Fibroblast of skin of abdomen (primary cell): ENCODE measurements around the gene RPSA. TPM values are rescaled to one million over a fixed set of nuclear protein-coding genes. Genes with fewer than 3 reads are reported as not detected.
"Not testable (repeated sequence)": the region's sequence is repeated elsewhere in the genome, so short reads cannot be mapped to it uniquely, and the experiment has no call there.

Source experiments
- DNase-seq: peaks from one replicate; pipeline ENCODE4 v3.0.0-alpha.2; 2013
- polyA plus RNA-seq, 2 experiments: library from polyadenylated mRNA; unstranded; fragments of 120-200 nt; gene quantifications; one replicate each; pipeline ENCODE4 v1.2.1, GENCODE V29; 2013; ENCODE audit not compliant: insufficient read length in 2 of 2

The RPSA gene
- polyA plus RNA-seq (2013, experiment 1 of 2; ENCODE audit: insufficient read length), result 2,657 TPM
- polyA plus RNA-seq (2013, experiment 2 of 2; ENCODE audit: insufficient read length), result 2,670 TPM

GRCh38 chr3:39406368-39407258 is at the start of gene RPSA:
Gene RPSA, plus strand, starts transcription at chr3:39406720. Its CDS starts 934 bp downstream, at chr3:39407654.
- peak; percentile 97 for DNase-seq

GRCh38 chr3:39358333-39358732 is 48.2 kb upstream of the RPSA start:
- no peak for DNase-seq

- no peak for DNase-seq
Measured at GRCh38 chr3:39361252-39361927, 45.1 kb upstream of the RPSA start.

DNA sequence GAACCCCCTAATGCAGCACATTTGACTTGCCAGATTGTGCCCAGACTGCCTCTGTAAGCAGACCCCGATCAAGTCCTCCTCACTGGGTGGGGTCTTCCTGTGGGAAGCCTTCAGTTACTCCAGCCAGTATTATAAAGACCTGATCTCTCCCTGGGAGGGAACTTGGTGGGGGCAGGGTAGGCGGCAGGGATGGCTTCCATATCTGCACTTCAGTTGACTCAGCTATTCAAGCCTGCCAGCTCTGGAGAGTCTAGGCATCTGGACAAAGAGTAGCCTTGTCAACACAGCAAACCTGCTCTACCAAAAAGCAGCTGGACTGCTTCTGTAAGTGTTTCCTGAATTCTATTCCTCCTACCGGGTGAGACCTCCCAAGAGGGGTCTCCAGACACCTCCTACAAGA is 44.3 kb upstream of the RPSA start:
- DNase-seq, result no peak

DNA sequence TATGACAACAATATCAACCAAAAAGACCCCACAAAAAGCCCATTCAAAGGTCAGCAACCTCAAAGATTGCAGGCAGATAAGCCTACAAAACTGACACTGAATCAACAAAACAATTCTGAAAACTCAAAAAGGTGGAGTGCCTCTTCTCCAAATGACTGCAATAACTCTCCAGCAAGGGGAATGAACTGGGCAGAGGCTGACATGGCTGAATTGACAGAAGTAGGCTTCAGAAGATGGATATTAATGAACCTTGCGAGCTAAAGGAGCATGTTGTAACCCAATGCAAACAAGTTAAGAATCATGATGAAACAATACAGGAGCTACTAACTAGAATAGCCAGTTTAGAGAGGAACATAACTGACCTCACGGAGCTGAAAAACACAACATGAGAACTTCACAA is 43.7 kb upstream of the RPSA start:
- no peak for DNase-seq

DNA sequence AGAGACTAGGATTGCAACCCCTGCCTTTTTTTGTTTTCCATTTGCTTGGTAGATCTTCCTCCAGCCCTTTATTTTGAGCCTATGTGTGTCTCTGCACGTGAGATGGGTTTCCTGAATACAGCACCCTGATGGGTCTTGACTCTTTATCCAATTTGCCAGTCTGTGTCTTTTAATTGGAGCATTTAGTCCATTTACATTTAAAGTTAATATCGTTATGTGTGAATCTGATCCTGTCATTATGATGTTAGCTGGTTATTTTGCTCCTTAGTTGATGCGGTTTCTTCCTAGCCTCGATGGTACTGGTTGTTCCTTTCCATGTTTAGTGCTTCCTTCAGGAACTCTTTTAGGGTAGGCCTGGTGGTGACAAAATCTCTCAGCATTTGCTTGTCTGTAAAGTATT is 36.1 kb upstream of the RPSA start:
- DNase-seq, result not testable (repeated sequence)

DNA sequence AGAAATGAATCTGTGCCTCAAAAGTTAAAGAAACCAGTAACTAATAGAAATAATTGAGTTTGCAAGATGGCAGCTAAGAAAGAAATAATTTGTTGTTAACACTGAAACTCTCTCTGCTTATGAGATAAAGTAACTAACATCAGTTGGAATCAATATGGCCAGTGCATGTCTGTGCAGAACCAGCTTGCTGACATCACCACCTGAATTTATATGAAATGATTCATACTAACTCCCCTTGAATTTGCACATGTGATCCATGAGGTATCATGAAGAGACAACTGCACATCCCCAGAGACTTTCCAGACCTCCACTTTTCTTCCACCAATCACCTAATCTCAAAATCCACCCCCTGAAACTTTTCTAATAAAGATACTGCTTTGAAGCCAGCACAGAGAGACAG is 33.7 kb upstream of the RPSA start:
- no peak for DNase-seq

DNA sequence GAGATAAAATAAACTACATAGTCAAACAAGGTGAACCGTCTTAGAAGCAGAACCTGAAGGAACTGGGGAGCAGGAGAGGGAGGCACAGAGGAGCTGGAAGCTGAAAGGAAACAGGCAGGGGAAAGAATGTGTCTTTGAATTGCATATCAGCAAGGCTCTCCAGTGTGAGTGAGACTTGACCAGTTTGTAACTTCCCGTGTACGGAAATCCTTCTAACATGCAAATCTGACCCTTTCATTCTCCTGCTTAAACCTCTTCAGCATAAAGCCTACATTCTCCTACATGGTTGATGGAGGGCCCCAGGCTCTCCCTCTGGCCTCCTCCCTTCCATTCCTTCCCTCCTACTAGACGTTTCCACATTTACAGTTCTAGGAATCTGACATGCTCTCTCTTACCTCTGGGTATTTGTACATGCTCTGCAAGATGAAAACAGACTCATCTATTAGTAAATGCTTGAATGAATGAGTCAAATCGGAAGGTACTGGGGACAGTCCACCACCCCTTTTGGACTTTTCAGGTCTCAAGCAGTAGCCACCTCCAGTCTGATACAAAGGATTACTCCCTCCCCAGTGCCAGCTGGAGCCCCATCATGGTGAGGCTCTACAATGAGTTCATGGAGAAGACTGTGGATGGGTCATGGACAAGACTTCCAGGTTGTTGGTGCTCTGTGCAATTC is 29.4 kb upstream of the RPSA start:
- DNase-seq, result no peak

GRCh38 chr3:39378088-39378487 is 28.4 kb upstream of the RPSA start:
- no peak for DNase-seq

DNA sequence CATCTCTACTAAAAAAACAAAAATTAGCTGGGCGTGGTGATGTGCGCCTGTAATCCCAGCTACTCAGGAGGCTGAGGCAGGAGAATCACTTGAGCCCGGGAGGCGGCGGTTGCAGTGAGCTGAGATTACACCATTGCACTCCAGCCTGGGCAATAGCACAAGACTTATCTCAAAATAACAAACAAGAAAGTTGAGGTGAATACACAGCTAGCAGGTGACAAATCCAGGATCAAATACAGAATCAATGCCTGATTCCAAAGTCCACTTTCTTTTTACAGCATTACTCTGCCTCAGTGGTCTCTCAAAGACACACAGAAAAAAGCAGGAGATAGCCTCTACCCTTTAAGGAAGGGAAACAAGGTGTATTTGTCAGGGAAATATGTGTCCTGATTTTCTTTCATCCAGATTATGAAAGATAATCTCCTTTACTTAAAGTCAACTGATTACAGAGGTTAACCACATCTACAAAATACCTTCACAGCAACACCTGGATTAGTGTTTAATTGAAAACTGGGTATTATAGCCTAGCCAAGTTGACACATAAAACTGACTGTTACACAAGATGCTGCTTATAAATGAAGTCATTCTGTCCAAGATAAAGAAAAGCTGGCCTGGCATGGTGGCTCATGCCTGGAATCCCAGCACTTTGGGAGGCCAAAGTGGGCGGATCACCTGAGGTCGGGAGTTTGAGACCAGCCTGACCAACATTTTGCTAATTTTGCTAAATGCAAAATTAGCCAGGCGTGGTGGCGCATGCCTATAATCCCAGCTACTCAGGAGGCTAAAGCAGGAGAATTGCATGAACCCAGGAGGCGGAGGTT is 27.4 kb upstream of the RPSA start:
- no peak for DNase-seq

DNA sequence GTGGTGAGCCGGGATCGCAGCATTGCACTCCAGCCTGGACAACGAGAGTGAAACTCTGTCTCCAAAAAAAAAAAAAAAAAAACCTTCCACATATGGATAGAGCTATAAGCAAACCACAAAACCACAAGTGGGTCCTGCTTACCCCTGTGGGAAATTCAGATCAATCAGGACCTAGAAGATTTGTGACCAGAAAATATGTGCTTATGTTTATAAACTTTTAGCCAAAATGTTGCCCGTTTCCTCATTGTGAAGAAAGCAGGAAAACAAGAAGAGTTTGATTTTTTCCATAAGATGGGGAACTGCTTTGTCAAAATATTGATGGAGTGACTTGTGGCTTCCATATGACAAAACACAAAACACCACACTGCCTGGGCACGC is 26.8 kb upstream of the RPSA start:
- peak; percentile 17 for DNase-seq

DNA sequence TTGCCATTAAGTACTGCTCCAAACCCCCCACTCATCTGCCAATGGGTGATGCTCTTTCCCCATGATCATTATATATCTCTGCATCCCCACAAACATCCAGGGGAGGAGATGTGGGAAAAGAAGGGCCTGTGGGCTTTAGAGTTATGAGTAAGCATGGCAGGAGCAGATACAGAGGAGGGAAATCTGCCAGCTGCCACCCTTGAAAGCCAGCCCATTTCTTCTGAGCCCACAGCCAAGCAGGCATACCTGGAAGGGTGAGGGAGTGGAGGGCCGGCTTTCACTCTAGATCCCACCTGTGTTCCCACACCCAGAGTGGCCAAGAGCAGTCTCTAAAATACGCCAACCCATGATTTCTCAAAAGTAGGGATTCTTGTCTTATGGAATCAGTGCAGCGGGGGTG is 25.1 kb upstream of the RPSA start:
- no peak for DNase-seq

DNA sequence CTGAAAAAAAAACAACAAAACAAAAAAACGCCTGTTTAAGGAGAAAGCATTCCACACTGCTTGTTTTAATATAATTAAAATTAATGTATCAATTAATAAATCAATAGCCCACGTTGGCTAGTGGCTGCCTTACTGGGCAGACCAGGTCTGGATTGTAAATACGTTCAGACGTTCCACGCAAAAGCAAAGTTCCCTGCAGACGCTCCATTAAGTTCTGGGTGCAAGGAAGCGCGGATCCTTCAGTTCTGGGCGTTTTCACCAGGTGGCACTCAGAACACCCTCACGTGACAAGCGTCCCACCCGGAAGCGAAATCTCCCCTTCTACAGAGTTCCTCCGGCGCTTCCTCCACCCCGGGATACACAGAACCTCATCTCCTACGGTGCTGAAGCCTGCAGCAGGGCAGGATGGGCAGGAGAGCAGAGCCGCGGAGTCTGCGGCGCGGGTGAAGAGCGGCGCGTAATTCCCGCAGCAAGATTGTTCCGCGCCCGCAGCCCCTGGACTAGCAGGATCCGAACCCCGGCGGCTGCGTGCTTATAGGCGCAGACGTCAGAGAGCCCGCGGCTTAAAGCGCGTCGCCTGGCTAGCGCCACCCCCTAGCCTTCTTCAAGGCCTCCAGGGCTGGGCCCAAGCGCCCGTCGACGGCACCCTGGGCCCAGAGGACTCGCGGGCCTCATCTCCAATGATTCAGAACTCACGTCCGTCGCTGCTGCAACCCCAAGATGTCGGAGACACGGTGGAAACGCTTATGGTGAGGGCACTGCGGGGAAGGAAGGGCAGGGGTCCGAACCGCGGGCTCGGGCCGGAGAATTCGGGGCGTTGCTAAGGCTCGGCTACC is 23.3 kb upstream of the RPSA start, which contains the start of gene SLC25A38:
Gene SLC25A38 (plus strand): TSS at position 326 of the 836 bp plus-strand sequence. CDS start 355 bp downstream, at position 681.
- peak; percentile 82 for DNase-seq

- DNase-seq, result peak; percentile 89
Measured at GRCh38 chr3:39383881-39384664, 22.4 kb upstream of the RPSA start.

- no peak for DNase-seq
Measured at GRCh38 chr3:39384665-39385000, 21.9 kb upstream of the RPSA start.

DNA sequence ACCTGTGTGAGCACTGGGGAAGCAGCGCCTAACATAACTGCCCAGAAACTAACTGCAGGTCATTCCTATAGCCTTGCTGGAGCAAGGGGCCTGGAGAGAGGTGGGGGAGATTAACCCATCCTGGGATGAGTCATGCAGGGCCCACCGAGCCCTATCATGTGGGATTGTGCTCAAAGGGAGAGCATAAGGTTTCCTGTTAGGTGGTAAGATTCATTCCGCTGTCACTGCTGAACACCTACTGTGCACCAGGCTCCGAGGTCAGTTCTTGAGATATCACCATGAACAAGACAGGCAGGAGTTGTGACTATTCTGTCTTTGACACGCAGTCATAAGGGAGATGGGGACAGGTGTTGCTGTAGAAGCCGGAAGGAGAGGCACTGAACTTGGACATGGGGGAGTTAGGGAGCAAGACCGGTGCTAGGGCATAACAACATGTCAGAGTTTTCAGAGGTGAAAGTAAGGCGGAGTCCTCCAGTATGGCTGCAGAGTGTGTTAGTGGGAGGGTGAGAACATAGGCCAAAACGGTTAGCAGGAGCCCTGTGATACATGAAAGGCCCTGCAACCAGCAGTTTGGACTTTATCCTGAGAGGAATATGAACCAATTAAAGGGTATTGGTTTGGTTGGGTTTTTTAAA is 20.9 kb upstream of the RPSA start:
- no peak for DNase-seq

DNA sequence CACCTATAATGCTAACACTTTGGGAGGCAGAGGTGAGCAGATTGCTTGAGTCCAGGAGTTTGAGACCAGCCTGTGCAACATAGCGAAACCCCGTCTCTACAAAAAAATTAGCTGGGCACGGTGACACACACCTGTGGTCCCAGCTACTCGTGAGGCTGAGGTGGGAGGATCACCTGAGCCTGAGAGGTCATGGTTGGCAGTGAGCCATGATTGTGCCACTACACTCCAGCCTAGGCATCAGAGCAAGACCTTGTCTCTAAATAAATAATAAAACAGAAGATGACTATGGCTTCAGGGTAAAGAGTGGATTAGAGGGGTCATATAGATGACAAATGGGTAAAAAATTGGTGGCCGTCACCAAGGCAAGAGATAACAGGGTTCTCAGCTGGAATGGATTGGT is 20.2 kb upstream of the RPSA start:
- DNase-seq, result no peak

DNA sequence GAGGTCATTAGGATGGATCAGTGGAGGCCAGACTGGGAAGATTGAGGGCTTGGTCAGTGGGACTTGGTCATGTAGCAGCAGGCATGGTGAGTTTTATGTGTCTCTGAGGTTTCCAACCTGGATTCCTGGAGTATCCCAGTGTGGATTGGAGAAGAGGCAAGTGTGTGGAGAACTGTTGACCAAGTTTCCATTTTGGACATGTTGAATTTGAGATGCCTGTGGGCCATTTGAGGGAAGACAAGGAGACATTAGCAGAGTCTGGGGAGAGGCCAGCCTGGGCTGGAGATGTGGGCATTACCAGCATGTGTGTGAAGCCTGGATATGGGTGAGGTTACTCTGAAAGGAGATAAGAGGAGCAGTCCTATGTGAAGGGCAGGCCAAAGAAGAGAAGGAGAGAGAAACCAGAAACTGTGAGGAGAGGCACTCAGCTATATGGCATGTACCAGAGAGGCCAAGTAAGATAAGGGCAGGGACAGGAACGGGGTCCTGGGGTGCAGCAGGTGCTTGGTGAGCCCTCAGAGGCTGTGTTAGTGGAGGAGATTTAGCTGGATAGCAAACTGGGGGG is 19.0 kb upstream of the RPSA start:
- DNase-seq, result no peak

GRCh38 chr3:39388153-39388552 is 18.4 kb upstream of the RPSA start:
- DNase-seq, result no peak
